ENCODE data around the gene GGT6.
A peak's percentile ranks its signal among the peaks of the same experiment; 100 is the strongest.
"Not testable (repeated sequence)": the region's sequence is repeated elsewhere in the genome, so short reads cannot be mapped to it uniquely, and the experiment has no call there.

GGT6 gene, protein sequence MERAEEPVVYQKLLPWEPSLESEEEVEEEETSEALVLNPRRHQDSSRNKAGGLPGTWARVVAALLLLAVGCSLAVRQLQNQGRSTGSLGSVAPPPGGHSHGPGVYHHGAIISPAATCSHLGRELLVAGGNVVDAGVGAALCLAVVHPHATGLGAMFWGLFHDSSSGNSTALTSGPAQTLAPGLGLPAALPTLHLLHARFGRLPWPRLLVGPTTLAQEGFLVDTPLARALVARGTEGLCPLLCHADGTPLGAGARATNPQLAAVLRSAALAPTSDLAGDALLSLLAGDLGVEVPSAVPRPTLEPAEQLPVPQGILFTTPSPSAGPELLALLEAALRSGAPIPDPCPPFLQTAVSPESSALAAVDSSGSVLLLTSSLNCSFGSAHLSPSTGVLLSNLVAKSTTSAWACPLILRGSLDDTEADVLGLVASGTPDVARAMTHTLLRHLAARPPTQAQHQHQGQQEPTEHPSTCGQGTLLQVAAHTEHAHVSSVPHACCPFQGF

DNA sequence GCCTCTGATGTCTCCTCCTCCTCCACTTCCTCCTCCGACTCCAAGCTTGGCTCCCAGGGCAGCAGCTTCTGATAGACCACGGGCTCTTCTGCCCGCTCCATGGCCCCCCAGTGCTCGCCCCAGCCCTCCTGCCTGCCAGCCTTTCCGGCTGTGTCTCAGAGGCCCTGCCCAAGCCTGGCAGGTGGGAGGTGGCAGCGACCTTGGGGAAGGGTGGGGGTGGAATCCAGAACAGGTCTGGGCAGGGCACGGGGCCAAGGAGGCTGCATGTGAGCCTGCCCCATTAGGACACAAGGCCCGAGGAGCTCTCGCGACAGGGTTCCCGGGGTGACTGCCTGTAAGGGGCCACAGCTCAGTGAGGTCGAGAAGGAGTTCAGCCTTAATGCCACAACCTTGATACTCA, at the start of gene GGT6:
Gene GGT6, minus strand, starts transcription at position 157 of the 400 bp plus-strand sequence. Its CDS starts 56 bp downstream, at position 101.
- DNase-seq = no peak

DNA sequence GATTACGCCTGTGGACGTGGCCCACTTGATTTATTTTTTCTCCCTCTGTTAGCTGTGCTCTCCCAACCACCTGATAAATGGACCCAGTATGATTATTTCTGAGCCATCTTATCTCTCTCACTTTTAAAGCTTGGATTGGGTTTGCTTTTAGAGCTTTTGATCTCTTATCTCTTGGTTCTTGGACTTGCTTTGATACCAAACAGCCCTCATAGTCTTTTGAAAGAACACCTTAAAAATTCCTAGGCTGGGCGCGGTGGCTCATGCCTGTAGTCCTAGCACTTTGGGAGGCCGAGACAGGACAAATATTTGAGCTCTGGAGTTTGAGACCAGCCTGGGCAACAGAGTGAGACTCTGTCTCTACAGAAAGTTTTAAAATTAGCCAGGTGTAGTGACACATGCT, 49.8 kb upstream of the GGT6 start:
- DNase-seq = no peak

DNA sequence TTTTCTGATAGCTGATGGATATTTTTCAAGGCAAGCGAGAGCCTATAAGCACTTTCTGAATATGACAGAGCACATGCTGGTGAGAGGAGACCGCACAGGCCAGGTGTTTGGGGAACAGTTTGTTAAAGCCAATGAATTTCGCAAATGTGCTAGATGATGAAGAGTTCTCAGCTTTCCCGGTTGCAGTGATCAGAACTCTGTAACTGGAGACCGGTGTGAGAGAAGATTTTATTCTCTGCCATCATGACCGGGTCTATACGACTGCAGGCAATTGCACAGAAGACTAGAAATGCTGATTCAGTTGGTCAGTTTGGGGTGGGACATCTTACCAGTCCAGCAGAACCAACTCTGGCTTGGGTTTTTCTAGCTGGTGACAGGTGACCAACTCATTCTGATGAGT, 49.4 kb upstream of the GGT6 start:
- DNase-seq = no peak

DNA sequence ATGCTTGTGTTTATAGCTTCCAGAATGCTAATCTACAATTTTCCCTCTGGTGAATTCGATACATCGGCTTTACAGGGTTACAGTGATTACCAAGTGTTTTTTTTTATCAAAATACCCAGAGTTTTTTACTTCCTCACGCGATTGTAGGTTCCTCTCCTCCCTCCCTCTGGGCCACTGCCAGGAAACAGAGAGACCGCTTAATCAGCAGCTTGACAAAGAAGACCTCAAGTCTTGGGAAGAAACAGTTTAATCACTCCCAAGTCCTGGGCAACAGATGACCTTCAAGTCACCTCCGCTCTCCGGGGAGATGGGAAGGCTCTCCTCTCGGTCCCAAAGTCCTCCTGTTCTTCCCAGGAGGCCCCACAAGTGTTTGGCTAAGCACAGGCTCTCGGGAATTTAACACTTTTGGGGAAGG, 47.4 kb upstream of the GGT6 start:
- DNase-seq = peak; percentile 31 to 52

DNA sequence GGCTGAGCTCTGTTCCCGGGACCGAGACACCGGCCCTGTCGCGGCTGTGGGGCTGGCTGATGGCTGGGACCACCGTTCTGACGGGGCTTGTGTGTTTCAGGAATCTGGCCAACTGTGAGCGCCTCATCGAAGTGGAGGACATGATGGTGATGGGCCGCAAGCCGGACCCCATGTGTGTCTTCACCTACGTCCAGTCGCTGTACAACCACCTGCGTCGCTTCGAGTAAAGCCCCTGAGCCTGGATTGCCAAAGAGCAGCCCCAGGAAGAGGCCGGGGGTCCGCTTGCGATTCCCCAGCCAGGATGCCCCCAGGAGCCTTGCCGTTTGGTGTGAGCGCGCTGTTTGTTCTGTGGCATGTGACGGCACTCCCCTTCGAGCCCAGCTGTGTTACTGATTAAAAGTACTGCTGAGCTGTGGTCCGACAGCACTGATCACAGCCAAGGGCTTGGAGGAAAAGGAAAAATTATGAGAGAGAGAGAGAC, 46.9 kb upstream of the GGT6 start:
- no peak for DNase-seq

DNA sequence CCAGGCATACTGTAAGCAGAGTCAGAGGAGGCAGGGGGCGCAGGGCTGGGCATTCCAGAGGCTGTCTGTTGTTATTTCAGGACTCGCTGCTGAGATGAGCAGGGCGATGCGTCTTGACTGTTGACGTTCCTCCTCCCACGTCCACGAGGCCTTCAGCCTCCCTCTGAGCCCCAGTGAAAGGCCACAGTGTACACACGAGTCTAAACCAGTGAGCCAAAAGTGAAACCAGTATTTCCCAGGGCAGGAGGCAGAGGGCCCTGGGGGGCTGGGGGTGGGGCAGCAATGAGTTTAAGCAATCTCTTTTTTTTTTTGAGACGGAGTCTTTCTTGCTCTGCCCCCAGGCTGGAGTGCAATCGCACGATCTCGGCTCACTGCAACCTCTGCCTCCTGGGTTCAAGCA, 45.4 kb upstream of the GGT6 start:
- DNase-seq = peak in 1 of 2 experiments; percentile 0

DNA sequence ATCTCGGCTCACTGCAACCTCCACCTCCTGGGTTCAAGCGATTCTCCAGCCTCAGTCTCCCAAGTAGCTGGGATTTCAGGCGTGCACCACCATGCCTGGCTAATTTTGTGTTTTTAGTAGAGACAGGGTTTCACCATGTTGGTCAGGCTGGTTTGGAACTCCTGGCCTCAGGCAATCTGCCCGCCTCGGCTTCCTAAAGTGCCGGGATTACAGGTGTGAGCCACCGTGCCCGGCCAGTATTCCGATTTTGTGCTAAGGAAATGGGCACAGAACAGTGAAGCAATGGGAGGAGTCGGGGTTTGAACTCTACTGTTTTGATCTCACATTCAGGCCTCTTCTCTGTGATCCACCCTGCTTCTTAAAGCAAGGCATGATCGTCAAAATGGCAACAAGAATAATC, 44.4 kb upstream of the GGT6 start:
- DNase-seq = not testable (repeated sequence)

DNA sequence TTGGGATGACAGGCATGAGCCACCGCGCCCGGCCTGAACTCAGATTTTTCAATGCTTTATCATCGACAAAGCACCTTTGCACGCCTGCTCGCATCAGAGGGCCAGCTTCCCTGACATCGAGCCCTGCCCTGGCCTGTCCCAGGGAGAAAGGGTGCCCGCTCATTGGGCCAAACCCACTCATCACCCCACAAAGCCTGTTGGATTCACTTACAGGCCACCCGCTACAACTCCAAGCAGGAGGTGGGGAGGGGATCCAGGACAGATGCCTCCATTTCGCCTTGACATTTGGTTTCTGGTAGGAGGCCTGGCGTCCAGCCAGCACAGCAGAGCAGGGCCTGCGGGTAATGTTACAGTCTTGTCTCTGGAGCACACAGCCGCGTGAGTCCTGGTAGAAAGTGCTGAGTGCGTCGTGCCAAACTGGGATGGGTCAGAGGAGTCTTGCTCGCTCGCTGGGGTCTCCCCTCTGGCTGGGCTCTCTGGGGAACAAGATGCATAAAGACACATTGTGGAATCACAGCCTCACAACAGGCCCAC, 43.8 kb upstream of the GGT6 start:
- no peak for DNase-seq

DNA sequence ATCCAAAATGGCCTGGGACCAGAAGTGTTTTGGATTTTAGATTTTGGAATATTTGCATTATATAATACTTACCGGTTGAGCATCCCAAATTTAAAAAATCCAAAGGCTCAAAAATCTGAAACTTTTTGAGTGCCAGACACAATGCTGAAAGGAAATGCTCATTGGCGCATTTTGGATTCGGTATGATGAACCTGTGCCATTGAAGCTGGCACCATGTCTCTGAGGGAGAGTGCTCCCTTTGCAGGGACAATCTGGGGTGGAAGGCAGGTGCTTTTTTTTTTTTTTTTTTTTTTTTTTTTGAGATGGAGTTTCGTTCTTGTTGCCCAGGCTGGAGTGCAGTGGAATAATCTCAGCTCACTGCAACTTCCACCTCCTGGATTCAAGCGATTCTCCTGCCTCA, 41.7 kb upstream of the GGT6 start:
- no peak for DNase-seq

DNA sequence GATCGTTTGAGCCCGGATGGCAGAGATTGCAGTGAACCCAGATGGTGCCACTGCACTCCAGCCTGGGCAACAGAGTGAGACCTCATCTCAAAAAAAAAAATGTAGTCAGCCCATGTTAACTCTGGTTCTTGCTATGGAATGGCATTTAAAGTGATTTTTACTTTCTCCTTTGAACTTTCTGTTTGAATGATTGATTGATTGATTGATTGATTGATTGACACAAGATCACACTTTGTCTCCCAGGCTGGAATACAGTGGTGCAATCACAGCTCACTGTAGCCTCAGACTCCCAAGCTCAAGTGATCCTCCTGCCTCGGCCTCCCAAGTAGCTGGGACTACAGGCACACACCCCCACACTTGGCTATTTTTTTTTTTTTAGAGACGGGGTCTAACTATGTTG, 40.9 kb upstream of the GGT6 start:
- DNase-seq = no peak

DNA sequence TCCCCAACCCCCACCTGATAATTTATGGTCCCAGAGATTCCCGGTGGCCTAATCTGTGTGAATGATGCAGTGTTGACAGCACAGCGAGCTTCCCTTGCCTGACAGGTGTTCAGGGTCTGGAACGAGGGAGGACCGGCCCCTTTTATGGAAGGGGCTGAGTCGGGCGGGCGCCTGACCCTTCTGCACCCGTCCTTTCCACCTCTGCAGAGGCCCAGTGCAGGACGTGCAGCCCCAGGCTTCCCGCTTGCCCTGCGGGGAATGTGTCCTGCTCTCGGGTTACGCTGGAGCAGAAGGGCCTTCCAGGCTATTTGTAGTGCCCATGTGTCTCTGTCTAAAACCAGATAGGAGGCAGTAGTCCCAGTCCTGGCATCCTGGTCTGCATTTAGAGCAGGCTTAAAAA, 40.2 kb upstream of the GGT6 start:
- no peak for DNase-seq

DNA sequence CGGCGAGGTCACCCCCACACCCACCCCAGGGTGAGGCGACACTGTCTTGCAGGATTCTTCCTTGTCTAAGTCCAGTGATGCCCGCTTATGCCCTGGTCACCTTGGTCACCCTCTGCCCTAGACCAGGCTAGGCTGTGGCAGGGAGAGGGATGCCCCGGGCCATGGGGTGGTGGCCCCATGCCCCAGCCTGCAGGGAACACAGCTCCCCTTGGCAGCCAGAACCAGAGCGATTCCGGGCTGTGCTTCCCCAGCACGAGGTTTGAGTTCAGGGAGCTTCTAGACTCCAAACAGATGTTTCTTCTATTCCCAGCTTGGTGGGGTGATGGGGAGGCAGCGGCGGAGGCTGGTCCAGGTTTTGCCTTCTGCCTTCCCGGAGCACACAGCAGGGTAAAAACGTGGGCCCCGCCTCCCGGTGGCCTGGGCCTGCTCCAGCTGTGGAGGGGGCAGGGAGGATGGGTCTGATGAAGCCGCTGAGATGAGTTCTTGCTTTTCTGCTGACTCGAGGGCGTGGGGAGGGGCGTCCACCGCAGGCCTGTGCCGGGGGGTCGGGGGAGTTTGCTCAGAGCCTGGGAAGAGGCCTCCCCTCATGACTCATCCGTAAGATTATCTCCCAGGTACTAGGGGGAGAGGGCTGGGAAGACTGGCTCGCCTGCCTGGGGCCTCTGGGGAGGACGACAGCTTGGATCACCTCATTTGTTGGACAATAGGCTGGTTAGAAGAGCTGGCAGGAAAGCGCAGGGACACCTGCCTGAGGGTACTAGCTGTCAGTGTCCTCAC, 39.3 kb upstream of the GGT6 start:
- no peak for DNase-seq

DNA sequence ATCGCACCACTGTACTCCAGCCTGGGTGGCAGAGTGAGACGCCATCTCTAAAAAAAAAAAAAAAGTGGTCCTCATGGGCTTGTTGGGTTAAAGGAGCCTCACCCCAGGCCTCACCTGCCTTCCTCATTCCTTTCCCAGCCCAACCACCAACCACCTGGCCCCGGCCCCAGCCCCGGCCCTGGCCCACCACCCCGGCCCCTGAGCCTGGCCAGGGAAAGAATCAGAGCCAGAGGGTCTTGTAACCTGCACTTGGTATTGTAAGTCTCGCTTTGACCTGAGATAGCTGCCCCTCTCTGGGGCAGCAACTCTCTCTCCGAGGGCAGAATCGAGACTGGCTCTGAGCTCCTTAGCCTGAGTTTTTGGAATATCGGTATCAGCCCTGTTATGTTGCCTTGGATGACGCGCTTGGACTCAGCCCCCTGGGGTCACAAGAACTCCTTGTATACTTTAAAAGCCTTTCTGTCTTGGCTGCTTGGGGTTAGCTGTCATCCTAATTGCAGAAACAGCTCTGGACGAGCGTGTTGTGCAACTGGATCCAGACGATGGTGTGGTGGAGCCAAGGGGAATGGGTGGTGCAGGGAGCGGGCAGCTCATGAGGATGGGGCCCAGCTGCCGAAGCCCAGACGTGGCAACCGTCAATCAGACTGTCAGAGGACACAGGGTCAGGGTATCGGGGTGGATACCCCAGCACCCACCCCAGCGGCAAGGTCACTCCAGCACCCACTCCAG, 38.6 kb upstream of the GGT6 start:
- DNase-seq = no peak

DNA sequence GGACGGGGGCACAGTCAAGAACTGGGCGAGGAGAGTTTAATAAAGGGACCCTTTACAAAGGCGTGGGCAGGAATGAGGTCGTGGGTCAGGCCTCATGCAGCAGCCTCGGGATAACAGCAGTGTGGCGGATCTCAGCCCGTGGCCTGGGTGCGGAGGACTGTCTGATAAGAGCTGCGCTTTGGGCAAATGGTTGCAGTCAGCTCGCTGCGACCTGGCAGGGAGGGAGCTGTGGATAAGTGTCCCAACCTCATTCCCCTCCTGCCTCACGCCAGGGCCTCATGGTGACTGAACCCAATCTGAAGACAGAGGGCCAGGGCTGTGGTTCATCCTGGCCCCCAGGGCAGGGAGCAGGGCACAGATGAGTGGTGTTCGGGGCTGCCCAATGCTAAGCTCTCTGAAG, 37.6 kb upstream of the GGT6 start:
- DNase-seq = no peak

DNA sequence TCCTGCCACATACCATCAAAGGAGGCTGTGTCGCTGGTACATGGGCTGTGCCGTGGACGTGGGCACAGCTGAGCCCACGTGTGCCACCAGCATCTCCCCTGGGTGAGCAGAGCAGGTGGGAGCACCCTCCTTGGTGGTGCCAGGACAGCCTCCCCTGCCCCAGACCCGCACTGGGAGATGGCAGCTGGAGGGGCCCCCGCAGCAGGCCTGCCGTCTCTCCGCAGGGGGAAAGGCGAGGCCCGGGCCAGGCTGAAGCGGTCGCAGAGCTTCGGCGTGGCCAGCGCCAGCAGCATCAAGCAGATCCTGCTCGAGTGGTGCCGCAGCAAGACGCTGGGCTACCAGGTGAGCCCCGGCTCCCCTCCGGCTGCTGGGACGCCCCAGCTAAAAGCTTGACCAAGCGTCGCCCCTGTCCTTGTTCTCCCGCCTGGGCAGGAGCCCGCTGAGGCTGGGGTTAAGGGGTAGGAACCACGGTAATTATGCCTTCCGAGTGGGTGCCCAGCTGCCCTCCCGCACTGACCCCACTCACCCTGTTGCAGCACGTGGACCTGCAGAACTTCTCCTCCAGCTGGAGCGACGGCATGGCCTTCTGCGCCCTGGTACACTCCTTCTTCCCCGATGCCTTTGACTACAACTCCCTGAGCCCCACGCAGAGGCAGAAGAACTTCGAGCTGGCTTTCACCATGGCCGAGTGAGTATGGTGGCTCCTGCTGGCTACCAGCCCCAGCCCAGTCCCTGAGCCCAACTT, 36.4 kb upstream of the GGT6 start:
- DNase-seq = no peak

DNA sequence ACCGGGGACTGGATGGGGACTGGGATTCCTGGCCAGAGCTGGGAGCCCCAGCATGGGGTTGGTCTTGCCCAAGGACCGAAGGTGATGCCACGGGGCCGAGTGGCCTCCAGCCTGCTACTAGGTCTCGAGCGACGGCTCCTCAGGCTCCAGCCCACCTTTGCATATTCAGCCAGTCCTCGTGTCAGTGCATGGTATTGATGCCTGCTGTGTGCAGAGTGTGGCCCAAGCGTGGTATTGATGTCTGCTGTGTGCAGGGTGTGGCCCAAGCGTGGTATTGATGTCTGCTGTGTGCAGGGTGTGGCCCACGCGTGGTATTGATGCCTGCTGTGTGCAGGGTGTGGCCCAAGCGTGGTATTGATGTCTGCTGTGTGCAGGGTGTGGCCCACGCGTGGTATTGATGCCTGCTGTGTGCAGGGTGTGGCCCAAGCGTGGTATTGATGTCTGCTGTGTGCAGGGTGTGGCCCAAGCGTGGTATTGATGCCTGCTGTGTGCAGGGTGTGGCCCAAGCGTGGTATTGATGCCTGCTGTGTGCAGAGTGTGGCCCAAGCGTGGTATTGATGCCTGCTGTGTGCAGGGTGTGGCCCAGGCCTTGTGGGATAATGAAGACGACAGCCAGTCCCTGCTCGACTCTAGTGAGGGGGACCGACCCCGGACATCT, 35.4 kb upstream of the GGT6 start:
- not testable (repeated sequence) for DNase-seq

DNA sequence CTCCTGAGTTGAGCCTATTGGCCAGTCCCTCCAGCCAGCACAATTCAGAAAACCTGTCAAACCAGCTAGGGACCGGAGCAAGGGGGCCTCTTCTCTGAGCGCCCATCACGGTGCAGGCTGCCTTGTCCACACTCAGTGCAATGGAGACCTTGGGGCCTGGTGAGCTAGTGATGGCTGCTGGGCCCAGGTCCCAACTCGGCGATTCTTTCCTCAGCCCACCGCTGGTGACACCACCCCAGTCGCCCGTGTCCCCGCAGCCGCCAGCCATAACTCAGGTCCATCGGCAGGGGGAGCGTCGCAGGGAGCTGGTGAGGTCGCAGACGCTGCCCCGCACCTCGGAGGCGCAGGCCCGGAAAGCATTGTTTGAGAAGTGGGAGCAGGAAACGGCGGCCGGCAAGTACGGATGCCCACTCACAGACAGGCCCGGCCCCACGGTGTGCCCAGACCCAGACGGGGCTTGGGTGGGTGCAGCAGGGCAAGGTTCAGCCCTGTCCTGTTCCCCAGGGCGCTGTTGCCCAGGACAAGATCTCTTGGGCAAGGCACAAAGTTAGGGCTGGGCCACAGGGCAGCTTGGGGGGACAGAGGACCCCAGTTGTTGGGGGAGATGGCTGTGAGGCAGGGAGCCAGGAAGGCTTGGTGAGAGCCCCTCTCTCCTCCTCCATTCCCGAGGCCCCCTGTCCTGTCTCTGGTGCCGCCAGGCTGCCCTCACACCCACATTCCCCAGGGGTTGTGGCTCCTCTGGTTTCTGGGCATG, 34.7 kb upstream of the GGT6 start:
- no peak for DNase-seq

DNA sequence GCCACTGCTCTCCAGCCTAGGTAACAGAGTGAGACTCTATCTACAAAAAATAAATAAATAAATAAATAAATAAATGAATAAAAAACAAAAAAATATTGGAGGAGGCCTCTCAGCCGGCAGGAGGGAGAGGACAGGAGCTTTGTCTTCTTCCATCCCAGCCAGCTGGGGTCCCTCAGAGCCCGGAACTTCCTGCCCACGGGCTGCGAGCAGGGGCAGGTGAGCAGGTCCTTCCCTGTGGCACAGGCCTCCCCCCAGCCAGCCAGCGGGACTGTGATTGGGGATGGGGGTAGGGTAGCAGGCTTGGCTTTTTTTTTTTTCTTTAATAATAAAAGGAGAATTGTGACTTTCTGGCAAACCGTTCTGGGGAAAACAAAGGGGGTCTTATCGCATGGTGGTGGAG, 34.0 kb upstream of the GGT6 start:
- DNase-seq = no peak

DNA sequence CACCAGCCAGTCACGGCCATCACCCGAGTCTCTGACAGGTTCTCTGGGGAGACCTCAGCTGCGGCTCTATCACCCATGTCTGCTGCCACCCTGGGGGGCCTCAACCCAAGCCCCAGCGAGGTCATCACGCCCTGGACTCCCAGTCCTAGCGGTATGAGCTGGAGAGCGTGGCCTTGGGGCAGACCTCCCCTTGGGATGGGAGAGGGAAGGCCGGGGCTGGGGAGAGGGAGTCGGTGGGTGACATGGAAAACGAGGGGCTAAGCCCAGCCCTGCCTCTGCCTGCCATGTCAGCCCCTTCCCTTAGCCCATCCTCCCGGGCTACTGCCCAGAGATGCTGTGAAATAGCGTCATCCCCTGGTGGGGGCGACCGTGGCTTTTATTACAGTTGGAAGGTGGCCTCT, 32.6 kb upstream of the GGT6 start:
- DNase-seq = no peak

DNA sequence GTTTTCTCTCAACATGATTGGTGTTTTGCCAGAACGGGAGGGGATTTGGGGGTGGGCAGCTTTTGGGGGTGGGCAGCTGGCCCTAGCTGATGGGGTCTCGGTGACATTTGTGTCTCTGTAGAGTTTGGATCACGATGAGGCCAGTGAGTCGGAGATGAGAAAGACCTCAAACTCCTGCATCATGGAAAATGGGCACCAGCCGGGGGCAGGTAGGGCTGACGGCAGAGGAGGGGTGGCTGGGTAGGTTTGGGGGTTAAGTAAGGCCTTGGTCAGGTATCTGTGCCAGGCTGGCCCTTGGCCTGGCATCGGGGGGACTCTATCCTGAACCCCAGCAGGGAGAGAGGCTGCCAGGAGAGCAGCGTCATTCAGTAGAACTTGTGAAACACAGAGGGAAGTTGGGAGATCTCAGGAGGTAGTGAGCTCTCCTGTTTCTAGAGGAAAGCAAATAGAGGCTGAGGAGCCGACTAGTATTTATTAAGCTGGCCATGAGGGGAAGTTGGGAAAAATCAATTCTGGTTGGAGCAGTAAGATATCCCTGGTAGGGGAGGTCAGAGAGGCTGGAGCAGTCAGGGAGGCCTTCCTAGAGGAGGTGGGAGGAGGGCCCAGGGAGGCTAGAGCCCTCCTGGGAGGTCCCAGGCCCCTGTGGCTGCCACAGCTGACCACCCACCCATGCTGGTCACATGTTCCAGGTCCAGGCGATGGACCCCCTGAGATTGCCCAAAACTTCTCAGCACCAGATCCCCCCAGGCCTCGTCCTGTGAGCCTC, 32.0 kb upstream of the GGT6 start:
- DNase-seq = no peak

Data from Kasumi-1 (cell line).